Stimulated activated CD4-positive, alpha-beta T cell treated with anti-CD3 and anti-CD28 coated beads, Interleukin-1b, Interleukin-23, amount 100 ng/mL, for 4 hours (primary cell): ENCODE data around the gene PTPN3.

ENCODE experiments used
- DNase-seq, 2 donors: peaks; one replicate each; pipeline ENCODE4 v3.0.0-alpha.2; 2020; ENCODE audit warnings: low read depth in 2 of 2

PTPN3 gene

DNA sequence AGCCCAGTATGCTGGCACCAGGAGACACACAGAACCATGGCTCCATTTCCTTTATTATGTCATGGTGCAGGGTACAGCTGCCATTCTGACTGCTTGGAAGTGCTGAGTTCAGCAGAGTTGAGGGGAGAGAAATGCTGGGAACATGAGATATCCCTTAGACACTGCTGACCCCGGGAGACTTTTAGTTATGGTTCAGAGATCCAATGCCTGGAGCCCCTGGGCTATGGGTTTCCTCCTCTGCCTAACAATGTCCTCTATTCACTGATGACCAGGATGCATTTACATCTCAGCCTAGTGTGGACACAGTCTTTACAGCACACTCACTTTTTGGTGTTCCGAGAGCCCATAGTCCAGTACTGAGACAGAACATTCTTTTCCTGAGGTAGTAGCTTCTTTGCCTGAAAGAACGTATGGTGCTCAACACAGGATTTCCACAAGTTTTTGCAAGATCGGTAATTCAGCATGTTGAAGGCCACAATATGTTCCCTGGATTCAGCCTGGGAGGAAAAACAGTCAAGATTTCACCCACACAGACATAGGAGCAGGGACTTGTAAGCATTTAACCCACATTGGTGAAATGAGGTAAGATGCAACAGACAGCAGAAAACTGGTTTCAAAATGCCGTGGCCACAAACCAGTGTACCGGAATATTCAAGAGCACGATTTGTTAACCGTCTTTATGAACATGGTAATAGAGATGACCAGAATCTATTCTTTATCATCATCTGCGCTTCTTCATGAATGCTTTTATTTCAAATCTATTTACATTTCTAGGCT is 71.3 kb downstream of the PTPN3 start:
- no peak for DNase-seq

DNA sequence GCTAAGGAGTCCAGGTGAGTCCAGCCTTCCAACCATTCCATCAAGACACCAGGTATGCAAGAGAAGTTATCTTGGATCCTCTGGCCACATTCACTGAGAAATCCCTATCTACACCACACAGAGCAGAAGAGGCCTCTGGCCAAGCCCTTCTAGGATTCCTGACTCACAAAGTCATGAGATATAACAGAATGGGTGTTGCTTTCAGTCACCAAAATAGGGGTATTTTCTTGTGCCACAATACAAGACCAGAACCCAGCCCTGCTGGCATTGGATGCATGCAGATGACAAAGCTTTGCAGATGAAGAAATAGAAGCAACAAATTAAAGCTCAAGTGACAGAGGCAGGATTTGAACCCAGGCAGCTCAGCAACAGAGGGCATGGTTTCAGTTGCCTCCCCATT is 73.5 kb downstream of the PTPN3 start:
- DNase-seq = no peak

DNA sequence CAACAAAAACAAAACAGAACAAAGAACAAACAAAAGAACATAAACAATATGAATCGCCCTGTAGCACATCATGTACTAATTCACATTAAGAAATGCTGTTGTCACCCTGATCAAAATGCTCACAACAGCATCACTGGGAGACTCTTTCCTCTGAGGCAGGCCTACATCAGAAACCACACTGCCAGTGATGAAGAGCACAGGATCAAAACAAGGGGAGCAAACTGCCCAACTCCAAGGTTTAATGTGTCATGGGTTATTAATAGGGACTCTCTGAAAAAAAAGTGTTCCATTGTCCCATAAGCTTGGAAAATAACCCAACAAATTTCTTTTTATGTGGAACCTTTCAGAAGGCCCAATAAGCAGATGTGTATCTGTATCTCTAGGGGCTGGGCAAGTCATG is 74.2 kb downstream of the PTPN3 start:
- no peak for DNase-seq

- no peak for DNase-seq
These were observed 75.5 kb downstream of the PTPN3 start for GRCh38 chr9:109422641-109423040.

DNA sequence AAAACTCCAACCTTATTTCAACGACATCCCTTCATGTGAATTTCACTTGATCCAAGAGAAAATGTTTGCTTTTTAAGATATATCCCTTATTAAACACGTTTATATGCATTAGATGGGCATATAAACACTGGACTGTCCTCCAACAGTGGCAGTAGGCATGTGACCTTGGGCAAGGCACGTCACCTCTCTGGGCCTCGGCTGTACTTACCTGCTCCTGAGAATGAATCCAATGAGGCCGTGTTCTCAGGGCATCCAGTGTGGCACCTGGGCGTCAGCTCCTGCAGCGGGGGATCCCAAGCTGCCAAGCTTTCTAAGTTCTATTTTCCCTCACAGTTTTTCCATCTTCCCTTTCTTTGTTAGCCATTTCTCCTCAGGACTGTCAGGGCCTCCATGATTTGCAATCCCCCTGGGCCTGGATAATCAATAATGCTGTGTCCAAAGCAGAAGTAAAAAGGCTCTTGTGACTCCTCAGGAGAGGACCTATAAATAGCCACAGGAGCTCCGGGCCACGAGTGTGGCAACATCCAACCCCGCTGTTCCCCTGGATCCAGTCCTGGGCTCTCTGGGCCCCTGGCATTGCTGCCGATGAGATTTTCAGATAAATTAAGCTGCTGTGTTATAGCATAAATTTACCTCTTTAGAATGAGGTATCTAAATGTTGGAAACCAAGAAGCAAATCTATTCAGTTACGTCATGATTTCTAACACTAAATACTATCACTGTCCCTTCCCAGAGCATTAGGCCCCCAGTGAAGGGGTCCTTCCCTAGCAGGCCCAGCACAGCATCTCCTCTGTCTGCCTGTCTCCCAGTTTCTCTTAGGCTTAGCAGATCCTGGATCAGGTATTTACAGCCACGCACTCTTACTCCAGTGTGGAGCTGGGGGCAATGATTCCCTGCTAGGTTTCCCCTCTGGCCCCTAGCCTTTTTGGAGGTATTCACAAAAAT is 76.8 kb downstream of the PTPN3 start:
- no peak for DNase-seq

GRCh38 chr9:109419531-109419930 is 78.6 kb downstream of the PTPN3 start:
- DNase-seq = no peak

- DNase-seq = no peak
These were observed 79.3 kb downstream of the PTPN3 start for GRCh38 chr9:109418827-109419226.

DNA sequence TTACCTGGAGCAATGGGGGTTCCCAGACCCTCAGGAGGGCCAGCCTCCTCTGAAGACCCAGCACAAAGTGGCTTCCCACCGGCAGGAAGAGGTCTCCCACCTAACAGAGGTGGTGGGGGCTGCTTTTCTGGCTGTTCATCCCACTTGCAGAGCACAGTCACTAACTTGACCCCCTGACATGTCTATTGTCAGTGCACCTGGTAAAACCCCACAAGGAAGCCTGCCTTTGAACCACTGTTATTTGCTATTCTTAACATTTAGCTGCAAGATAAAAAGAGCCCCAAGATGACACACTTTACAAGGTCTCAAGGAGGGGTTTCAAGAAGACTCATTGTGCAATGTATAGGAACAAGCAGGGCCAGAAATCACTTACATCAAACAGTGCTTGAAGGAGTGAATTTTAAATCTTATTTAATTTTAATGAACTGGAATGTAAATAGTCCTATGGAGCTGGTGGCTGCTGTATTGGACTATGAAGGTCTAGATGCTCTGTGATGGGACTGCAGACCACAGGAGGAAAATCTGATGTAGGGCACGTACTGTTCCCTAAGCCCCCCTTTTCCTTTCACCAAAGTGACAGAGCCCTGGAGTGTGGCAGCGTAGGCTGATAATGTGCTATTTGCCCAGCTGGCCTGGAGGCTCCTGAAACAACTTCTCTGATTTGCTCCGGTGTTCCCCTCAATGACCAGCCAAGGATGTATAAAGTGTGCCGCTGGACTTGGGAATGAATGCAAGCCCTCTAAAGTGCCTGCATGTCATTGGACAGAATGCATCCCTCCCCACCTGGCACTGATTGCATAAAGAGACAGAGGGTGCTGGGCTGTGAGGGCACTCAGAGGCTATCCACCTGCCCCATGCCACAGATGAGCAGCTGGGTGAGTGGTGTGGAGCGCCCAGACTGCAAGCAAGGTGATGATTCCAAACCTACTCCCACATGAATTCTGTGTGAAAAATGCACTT is 80.2 kb downstream of the PTPN3 start:
- DNase-seq = no peak

GRCh38 chr9:109417054-109417453 is 81.1 kb downstream of the PTPN3 start:
- no peak for DNase-seq

DNA sequence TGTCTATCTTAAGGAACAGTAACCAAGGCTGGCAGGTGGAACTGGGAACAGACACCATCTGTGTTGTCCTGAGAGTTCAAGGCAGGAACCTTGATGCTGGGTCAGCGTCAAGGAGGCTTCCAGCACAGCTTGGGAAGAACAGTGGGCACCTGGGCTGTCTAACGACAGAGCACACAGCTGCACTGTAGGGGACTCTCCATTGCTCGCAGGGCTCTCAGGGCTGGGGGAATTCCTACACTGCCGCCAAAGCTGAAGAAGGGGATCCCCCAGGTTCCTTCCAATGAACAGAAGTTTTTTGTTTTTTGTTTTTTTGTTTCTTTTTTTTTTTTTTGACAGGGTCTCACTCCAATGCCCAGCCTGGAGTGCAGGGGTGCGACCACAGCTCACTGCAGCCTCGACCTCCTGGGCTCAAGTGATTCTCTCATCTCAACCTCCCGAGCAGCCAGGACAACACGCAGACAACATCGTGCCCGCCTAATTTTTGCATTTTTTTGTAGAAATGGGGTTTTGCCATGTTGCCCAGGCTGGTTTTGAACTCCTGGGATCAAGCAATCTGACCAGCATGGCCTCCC is 81.9 kb downstream of the PTPN3 start:
- DNase-seq = no peak

DNA sequence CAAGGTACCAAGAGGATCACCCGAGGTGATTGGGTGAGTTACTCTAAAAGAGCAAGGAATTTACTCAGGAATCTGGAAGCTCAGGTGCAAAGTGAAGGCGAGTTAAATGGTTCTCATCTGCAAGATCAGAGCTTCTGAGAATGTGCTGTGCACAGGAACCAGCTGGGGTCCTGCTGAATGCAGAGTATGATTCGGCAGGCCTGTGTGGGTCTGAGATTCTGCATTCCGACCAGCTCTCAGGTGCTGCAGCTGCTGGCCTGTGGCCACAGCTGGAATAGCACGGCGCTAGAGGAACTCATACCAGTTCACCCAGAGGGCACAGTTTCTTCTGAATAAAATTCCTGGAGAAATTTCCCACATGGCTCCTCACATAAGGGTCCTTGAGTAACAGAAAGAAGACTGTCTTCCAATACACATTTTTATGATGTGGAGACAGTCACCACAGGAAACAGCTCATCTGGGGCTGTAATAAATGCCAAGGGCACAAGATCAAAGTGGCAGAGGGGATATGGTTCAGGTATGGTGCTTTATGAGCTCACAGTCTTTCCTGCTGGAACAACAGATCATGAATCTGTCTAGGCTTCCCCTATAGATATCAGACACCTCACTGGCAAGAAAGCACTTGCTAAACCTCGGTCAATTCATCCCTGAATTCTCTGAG is 83.9 kb downstream of the PTPN3 start:
- DNase-seq = no peak

DNA sequence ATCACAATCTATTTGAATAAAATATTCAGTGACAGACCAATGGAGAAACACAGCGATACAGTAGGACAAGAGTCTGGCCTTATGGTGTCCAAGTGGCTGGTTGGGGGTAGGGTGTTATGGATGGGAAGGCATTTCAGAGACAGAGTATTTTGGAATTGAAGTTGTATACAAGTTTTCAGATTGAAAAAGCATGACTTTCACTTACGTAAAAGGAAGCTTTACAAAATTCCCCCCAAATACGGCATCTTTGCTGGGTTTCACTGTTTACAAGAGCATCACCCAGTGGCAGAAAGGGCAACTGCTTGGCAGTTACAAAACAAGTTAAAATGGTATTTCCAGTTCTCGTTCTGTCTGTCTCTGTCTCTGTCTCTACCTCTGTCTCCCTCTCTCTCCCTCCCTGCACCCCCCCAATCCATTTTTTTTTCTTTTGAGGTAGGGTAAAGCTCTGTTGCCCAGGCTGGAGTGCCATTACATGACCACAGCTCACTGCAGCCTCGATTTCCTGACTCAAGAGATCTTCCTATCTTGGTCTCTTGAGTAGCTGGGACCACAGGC is 86.2 kb downstream of the PTPN3 start:
- no peak for DNase-seq

GRCh38 chr9:109411069-109411761 is 86.9 kb downstream of the PTPN3 start:
- DNase-seq = no peak

DNA sequence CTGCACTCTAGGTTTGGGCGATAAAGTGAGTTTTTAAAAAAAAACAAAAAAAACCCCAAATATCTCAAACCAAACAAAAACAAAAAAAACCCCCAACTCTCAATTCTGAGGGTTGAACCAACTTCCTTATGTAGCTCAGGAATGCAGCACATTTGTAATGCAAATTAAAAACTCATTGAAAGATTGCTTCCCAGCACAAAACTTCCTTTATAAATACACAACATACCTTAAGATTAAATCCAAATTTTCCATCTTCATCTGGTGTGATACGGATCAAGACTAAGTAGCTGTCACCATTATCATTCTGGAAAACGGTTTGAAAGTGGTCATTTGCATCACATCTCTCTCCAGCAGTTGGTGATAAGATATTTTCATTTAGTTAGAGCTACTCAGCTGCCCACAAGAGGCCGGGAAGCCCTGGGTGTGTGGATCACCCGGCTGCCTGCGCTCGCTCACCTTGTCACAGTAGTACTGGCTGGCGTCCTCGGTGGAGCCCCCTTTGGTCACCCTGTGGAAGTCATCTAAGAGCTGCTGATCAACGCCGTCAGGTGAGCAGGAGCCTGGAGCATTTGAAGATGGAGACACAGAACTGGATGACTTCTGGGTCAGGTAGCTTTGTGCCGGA is 88.2 kb downstream of the PTPN3 start:
- no peak for DNase-seq

DNA sequence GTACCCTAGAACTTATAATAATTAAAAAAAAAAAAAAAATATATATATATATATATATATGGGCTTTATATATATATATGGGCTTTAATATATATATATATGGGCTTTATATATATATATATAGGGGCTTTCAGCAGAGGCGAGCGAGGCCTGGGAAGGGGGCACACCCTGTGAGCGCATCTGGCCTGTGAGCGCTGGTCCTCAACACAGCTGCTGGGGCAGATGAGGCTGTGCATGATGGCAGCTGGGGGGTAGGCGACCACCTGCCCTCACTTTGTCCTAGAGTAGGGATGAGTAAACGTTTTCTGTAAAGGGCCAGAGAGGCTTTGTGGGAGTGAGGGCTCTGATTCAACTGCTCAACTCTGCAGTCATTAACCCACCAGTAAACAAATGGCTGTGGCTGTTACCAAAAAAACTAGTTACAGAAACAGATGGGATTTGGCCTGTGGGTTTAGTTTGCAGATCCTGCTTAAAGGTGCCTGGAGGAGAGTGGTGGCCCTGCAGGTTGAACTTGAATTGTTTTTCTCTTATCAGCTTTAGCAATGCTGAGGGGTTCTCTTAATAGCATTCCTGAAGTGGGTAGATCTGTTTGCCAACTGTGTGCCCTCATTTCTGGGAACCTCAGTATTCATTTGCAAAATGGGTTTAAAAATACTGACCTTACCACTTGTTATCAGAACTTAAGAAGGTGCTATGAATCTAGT is 89.2 kb downstream of the PTPN3 start:
- DNase-seq = no peak

DNA sequence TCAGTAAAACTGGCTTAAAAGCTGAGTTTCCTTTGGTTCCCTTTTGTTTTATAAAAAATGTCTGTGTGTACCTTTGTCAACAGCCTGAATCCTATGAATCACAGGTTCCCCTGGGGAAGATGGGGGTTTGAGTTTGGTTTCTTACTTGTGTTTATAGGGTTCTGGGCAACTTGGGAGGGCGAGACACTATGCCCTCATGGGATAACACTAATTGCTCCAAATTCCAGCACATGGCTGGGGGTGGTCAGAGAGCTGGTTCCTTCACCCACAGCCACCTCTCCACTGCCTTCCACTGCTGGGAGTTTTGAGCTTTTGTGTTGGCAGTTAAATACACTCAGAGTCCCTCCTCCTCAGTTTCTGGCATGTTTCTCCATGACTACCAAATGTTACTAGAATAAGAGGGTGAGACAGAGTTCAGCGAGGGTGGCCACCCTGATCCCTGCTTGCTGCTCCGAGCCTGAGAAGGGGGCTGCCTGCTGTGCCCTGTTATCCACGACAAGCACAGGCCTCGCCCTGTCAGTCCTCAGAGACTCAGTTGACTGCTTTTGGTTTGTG is 94.3 kb downstream of the PTPN3 start:
- DNase-seq = no peak

DNA sequence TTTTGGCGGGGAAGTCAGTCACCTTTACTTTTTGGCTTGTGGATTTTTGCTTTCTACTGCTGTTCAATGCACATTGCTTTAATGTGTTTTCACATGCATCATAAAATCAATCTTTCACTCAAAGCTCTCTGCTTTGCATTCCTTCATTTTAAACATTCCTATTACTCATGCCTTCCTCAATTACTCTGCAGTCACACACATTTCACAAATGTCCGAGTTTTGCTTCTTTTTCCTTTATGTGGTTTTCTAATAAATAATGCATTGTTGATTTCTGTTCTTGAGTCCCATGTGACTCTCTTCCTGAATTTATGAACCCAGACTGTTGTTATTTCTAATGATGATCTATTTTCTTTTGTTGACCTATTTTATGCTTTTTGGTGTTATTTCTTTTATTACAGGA is 95.0 kb downstream of the PTPN3 start:
- no peak for DNase-seq

- DNase-seq = no peak
These were observed 96.2 kb downstream of the PTPN3 start for GRCh38 chr9:109401990-109402318.
